ENCODE data around the gene SLC44A2.
"Not testable (repeated sequence)": the region's sequence is repeated elsewhere in the genome, so short reads cannot be mapped to it uniquely, and the experiment has no call there.

SLC44A2 gene

GRCh38 chr19:10653732-10654609 lies 28.6 kb downstream of the SLC44A2 start, which contains the start of gene ILF3:
TSS of gene ILF3 (plus strand) at chr19:10654346. CDS start at chr19:10670606, 16,260 bp downstream.
- DNase-seq: peak; percentile 100

- peak; percentile 33 for DNase-seq
Measured at GRCh38 chr19:10654610-10655456, 29.5 kb downstream of the SLC44A2 start.

DNA sequence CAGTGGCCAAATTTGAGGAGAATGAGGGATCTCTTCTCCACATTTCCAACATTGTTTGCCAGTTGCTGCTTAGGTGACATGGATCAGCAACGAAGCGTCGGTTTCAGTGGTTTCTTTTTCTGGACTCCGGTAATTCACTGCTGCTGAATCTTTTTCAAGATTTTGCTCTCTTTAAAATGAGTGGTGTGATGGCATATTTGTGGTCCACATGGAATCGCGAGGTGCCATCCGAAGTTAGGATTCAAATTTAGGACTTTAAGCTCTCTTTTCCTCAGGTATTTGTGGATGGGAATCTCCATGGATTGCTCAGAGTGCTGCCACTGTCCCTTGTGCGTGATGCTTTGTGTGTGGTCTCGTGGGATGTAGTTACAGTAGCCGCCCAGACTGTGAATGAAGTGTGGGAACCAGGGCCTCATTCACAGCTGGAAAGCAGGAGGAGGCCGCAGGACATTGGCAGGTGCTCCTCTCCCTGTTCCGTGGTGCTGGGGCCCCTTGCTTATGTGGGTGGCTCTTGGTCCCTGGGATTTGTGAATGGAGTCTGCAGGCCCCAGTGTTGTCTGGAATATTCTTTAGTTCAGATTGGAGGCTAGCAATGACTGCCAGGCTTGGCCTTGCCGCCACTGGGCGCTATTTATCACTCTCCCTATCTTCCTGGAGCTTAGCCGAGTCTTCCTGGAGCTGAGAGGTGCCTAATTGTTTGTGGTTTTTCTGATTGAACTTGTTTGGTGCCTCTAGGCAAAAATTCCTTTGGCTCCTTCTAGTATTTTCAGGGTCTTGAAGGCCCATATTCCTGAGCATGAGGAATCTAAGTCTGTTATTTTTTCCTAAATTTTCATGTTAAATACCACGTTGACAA lies 30.3 kb downstream of the SLC44A2 start:
- no peak for DNase-seq

DNA sequence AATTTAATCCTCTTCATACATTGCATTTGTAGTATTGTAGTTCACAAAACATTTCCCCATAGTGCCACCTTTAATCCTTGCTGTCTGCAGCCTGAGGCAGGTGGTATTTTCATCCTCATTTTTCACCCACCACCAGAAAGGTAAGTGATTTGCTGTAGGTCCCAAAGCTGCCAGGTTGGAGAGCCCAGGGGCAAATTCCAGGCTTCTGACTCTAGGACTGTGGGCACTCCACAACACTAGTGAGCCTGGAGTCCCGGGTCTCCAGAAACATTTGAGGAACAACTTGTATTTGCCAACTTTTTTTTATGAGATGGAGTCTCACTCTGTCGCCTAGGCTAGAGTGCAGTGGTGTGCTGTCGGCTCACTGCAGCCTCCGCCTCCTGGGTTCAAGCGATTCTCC lies 35.0 kb downstream of the SLC44A2 start:
- DNase-seq: no peak

GRCh38 chr19:10661946-10662345 lies 36.6 kb downstream of the SLC44A2 start:
- no peak for DNase-seq

DNA sequence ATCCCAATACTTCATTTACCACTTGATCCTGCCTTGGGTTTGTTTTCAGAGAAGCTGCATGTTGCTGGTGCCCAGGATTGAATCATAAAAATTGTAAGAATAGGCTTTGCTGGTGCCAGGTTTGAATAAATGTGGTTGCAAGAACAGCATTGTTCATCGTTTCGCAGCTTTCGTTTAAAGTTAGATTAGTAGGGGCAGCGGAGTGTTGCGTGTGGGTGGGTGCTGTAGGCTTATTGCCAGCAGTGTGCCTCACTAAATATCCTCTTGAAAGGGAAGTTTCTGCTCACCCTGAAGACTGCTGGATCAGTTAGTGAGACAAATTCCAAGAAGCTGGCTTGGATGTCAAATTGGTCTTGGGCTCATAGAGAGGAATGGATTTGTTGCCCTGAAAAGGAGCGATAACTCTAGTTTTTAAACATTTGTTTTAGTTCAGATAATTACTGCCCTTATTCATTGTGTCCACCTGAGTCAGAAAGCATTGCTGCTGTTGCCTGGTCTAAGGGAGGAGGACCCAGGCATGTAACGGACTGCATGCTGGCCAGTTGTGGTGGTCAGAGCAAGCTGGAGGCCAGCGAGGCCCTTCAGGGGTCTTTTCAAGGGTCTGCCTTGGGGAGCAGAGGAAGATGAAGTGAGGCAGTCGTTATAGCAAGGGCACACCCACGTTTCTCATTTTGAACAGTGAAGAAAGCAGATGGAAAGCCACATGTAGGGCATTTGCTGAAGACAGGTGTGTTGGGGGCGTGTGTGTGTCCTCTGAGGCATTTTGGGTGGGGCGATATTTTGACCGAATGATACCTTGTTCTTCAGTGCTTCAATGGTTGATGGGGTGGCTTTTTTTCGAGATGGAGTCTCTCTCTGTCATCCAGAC lies 37.3 kb downstream of the SLC44A2 start:
- no peak for DNase-seq

DNA sequence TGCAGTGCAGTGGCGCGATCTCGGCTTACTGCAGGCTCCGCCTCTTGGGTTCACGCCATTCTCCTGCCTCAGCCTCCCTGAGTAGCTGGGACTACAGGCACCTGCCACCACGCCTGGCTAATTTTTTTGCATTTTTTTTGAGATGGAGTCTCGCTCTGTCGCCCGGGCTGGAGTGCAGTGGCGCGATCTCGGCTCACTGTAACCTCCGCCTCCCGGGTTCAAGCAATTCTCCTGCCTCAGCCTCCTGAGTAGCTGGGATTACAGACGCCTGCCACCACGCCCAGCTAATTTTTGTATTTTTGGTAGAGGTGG lies 37.9 kb downstream of the SLC44A2 start:
- not testable (repeated sequence) for DNase-seq

DNA sequence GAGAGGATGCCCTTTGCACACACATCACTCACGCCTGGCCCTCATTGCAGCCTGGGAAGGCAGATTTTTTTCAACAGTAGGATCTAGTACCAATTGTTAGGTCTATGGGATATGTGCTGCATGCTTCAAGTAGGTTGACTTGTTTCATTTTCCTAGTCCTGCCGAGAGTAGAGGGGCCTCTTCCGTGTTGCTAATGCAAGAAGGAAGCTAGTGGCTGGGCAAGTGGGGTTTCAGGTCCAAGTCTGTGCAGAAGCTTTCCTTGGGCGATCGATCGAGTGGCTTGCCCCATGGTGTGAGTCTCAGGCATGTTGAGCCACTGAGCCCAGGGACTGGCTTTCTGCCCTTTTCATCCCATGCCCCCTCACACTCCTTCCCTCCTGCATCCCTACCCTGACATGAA lies 42.5 kb downstream of the SLC44A2 start:
- DNase-seq: no peak

- no peak for DNase-seq
Measured at GRCh38 chr19:10669246-10669645, 43.9 kb downstream of the SLC44A2 start.

GRCh38 chr19:10670182-10670581 lies 44.8 kb downstream of the SLC44A2 start:
- no peak for DNase-seq

DNA sequence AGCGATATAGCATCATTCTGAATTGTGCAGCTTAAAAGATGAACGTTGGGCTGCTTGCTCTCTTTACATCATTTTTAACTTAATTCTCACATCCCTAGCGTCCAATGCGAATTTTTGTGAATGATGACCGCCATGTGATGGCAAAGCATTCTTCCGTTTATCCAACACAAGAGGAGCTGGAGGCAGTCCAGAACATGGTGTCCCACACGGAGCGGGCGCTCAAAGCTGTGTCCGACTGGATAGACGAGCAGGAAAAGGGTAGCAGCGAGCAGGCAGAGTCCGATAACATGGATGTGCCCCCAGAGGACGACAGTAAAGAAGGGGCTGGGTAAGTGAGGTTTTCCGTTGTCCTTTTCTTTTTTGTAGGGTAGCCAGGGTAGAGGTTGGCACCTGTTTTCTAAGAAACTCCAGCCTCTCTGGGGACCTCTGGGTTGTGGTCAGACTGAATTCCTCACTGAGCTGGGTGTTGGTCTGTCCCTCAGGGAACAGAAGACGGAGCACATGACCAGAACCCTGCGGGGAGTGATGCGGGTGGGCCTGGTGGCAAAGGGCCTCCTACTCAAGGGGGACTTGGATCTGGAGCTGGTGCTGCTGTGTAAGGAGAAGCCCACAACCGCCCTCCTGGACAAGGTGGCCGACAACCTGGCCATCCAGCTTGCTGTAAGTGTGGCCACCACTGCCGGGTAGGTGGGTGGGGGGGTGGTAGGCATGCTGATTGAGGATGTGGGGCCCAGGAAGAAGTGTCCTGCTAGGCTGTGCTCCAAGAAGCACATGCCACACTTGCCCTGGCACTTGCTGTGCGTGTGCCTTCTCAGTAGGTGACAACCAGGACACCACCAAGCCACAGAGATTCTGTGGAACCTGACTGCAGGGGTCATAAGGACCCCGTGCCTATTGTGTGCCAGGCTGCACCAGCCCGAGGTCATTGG lies 45.8 kb downstream of the SLC44A2 start:
- no peak for DNase-seq

DNA sequence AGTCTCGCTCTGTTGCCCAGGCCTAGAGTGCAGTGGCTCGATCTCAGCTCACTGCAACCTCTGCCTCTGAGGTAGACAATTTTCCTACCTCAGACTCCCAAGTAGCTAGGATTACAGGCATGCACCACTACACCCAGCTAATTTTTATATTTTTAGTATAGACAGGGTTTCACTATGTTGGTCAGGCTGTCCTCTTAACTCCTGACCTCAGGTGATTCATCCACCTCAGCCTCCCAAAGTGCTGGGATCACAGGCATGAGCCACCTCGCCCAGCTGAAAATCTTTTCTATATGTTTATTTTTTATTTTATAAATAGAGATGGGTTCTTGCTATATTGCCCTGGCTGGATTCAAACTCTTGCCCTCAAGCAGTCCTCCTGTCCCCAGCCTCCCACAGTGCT lies 46.6 kb downstream of the SLC44A2 start:
- DNase-seq: not testable (repeated sequence)

DNA sequence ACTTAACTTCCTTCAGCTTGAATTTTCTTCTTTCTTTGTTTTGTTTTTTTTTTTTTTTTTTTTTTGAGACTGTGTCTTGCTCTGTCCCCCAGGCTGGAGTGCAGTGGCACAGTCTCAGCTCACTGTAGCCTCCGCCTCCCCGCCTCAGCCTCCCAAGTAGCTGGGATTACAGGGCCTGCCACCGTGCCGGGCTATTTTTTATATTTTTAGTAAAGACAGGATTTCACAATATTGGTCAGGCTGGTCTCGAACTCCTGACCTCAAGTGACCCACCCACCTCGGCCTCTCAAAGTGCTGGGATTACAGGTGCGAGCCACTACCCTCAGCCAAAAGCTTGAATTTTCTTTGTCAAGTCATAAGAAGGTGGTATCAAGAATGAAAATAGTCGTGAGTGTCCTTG lies 49.9 kb downstream of the SLC44A2 start:
- not testable (repeated sequence) for DNase-seq

- no peak for DNase-seq
Measured at GRCh38 chr19:10677751-10678150, 52.4 kb downstream of the SLC44A2 start.

DNA sequence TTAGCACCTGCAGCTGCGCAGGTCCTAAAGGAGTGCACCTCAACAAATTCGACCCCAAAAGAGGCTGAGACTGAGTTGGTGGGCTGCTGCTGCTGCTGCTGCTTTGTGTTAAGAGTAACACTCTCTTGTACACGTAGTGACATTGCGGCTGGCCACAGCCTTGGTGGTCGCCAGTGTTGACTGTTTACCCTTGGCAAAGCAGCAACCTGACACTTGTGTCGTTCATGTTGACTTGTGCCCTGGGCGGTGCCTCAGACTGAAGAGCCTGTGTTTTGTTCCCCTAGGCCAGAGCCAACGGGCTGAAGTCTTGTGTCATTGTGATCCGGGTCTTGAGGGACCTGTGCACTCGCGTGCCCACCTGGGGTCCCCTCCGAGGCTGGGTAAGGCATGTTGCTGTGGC lies 53.5 kb downstream of the SLC44A2 start:
- no peak for DNase-seq

GRCh38 chr19:10679743-10680142 lies 54.4 kb downstream of the SLC44A2 start:
- DNase-seq: no peak

- DNase-seq: no peak
Measured at GRCh38 chr19:10680545-10681135, 55.3 kb downstream of the SLC44A2 start.

- no peak for DNase-seq
Measured at GRCh38 chr19:10681658-10682057, 56.3 kb downstream of the SLC44A2 start.

- no peak for DNase-seq
Measured at GRCh38 chr19:10682397-10683063, 57.2 kb downstream of the SLC44A2 start.

DNA sequence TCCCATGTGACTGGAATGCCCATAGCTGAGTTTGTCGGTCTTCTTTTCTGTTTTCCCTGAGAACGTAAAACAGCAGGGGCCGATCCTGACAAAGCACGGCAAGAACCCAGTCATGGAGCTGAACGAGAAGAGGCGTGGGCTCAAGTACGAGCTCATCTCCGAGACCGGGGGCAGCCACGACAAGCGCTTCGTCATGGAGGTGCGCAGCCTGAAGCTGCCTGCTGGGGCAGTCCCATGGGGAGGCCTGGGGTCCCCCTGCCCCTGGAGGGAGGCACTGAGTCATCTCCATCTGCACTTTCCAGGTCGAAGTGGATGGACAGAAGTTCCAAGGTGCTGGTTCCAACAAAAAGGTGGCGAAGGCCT lies 57.7 kb downstream of the SLC44A2 start:
- no peak for DNase-seq

Data from CD4-positive, alpha-beta T cell treated with Interleukin-4 for 4 hours (primary cell).